GM12892 (cell line): Measurements from ENCODE around the gene FOXRED2.

Source experiments
- DNase-seq: peaks from one replicate; pipeline ENCODE4 v3.0.0; 2011; ENCODE audit not compliant: insufficient read length
- FAIRE-seq: peaks from 2 replicates; lab custom pipeline; 2011; peaks lifted over from hg19 to GRCh38; lab: Jason Lieb, UNC
- POLR2A ChIP-seq: IDR thresholded peaks from 2 replicates; pipeline ENCODE4 v1.6.1; 2011; ENCODE audit warnings: low read depth, low read length, control low read depth
- POLR2AphosphoS5 ChIP-seq: IDR thresholded peaks from 2 replicates; pipeline ENCODE4 v1.6.1; 2011; ENCODE audit warnings: low read depth, low read length, control low read depth
- TAF1 ChIP-seq: IDR thresholded peaks from 2 replicates; pipeline ENCODE4 v1.6.1; 2011; ENCODE audit warnings: low read depth, mild to moderate bottlenecking, control low read depth, low read length, borderline replicate concordance

The FOXRED2 gene

DNA sequence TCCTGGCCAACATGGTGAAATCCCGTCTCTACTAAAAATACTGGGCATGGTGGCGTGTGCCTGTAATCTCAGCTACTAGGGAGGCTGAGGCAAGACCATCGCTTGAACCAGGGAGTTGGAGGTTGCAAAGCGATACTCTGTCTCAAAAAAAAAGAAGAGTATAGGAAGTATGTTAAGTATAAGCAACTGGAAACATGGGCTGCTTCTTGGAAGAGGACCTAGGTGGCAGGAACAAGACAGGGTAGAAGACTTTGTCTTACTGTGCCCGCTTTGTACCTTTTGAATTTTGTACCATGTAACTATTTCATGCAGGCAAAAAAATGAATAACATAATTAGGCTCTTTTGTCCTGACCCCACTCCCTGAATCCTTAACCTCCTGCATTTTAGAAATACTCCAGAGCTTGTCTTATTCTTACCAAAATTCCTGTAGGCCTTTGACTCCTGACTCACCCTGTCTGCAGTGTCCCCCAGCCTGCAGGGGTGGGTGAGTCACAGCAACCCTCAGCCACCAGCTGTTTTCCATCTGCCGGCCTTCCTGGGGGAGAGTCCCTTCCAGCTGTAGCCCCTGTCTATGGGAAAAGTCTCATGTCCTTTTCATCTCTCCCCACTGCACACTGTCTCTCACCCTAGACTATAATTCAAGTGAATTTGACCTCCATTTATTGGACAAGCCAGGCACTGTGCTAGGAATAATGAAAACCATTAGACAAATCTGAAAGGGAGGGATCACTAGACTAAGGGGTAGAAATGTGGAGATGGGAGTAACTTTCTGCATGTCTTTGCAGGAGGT, 67.2 kb downstream of the FOXRED2 start:
- DNase-seq (no peak), FAIRE-seq (no peak)
- TF ChIP-seq POLR2AphosphoS5, result no peak
- no peak for TF ChIP-seq TAF1
- TF ChIP-seq POLR2A, result no peak
